ENCODE results near the gene NUDCD3.

The NUDCD3 gene

GRCh38 chr7:44460325-44460724, 30.1 kb downstream of the NUDCD3 start:
- no peak overlapping the region for H3K4me3 ChIP-seq (ENCODE audit: low read depth, low read length)
- H3K79me2 ChIP-seq: peaks cover 67% of the 10 kb centered on the region
- peaks cover 9% of the 10 kb centered on the region for H3K4me1 ChIP-seq
- no peaks in the 10 kb centered on the region for H3K27me3 ChIP-seq (ENCODE audit: control insufficient read depth, insufficient read depth, low read length)
- H2AFZ ChIP-seq: no peak overlapping the region
- H3K9ac ChIP-seq: no peak overlapping the region
- no peaks in the 10 kb centered on the region for H3K9me3 ChIP-seq (ENCODE audit: control insufficient read depth, low read length)
- no peak overlapping the region for H3K27ac ChIP-seq
- no peak overlapping the region for H3K4me2 ChIP-seq (ENCODE audit: low read length)
- no peaks in the 10 kb centered on the region for H3K36me3 ChIP-seq (ENCODE audit: control insufficient read depth, insufficient read depth, low read length)
- TF ChIP-seq CTCF (IDR thresholded peaks at IDR 0.05): no peak

- Histone ChIP-seq H3K4me2 (ENCODE audit: low read length) (no peak overlapping the region), H3K36me3 (ENCODE audit: control insufficient read depth, insufficient read depth, low read length) (no peaks in the 10 kb centered on the region), H3K79me2 (peaks cover 58% of the 10 kb centered on the region), H3K4me1 (peaks cover 6% of the 10 kb centered on the region), H3K9ac (no peak overlapping the region), H3K9me3 (ENCODE audit: control insufficient read depth, low read length) (no peaks in the 10 kb centered on the region), H3K27me3 (ENCODE audit: control insufficient read depth, insufficient read depth, low read length) (no peaks in the 10 kb centered on the region), H3K4me3 (ENCODE audit: low read depth, low read length) (no peak overlapping the region), H2AFZ (no peak overlapping the region), H3K27ac (no peak overlapping the region)
- no peak for TF ChIP-seq CTCF (IDR thresholded peaks at IDR 0.05)
Measured at GRCh38 chr7:44455155-44455554, 35.3 kb downstream of the NUDCD3 start.

GRCh38 chr7:44454348-44454747, 36.1 kb downstream of the NUDCD3 start:
- Histone ChIP-seq H3K36me3 (ENCODE audit: control insufficient read depth, insufficient read depth, low read length) (no peaks in the 10 kb centered on the region), H3K4me2 (ENCODE audit: low read length) (no peak overlapping the region), H3K27me3 (ENCODE audit: control insufficient read depth, insufficient read depth, low read length) (no peaks in the 10 kb centered on the region), H3K9me3 (ENCODE audit: control insufficient read depth, low read length) (no peaks in the 10 kb centered on the region), H3K27ac (no peak overlapping the region), H3K4me1 (peaks cover 6% of the 10 kb centered on the region), H2AFZ (no peak overlapping the region), H3K4me3 (ENCODE audit: low read depth, low read length) (no peak overlapping the region), H3K9ac (no peak overlapping the region), H3K79me2 (peaks cover 58% of the 10 kb centered on the region)
- no peak for TF ChIP-seq CTCF (IDR thresholded peaks at IDR 0.05)

GRCh38 chr7:44451123-44451522, 39.3 kb downstream of the NUDCD3 start:
- Histone ChIP-seq H3K36me3 (ENCODE audit: control insufficient read depth, insufficient read depth, low read length) (no peaks in the 10 kb centered on the region), H3K4me1 (peaks cover 9% of the 10 kb centered on the region), H3K9ac (no peak overlapping the region), H3K9me3 (ENCODE audit: control insufficient read depth, low read length) (no peaks in the 10 kb centered on the region), H3K4me2 (ENCODE audit: low read length) (no peak overlapping the region), H3K27ac (no peak overlapping the region), H3K27me3 (ENCODE audit: control insufficient read depth, insufficient read depth, low read length) (no peaks in the 10 kb centered on the region), H3K79me2 (peaks cover 65% of the 10 kb centered on the region), H2AFZ (no peak overlapping the region), H3K4me3 (ENCODE audit: low read depth, low read length) (no peak overlapping the region)
- TF ChIP-seq CTCF (IDR thresholded peaks at IDR 0.05): no peak

- no peak for TF ChIP-seq CTCF (IDR thresholded peaks at IDR 0.05)
- Histone ChIP-seq H3K9me3 (ENCODE audit: control insufficient read depth, low read length) (no peaks in the 10 kb centered on the region), H3K4me1 (peaks cover 12% of the 10 kb centered on the region), H3K4me3 (ENCODE audit: low read depth, low read length) (no peak overlapping the region), H3K4me2 (ENCODE audit: low read length) (no peak overlapping the region), H3K36me3 (ENCODE audit: control insufficient read depth, insufficient read depth, low read length) (no peaks in the 10 kb centered on the region), H3K27me3 (ENCODE audit: control insufficient read depth, insufficient read depth, low read length) (no peaks in the 10 kb centered on the region), H3K27ac (no peak overlapping the region), H2AFZ (no peak overlapping the region), H3K9ac (no peak overlapping the region), H3K79me2 (peaks cover 71% of the 10 kb centered on the region)
Measured at GRCh38 chr7:44449584-44449928, 40.9 kb downstream of the NUDCD3 start.

All from parathyroid adenoma (tissue), 2 donors.